ENCODE data around the gene ABCA7.

- TF ChIP-seq CTCF (IDR thresholded peaks at IDR 0.05) (no peak), POLR2A (IDR thresholded peaks at IDR 0.05) (no peak)
Measured at GRCh38 chr19:1042689-1043511, 3.0 kb downstream of the ABCA7 start.
